Neural progenitor cell (in vitro differentiated cells): Measurements from ENCODE around the gene SLC48A1. TPM values are rescaled to one million over a fixed set of nuclear protein-coding genes. Genes with fewer than 3 reads are reported as not detected.

Experiments used
- DNase-seq: peaks from one replicate; pipeline ENCODE4 v3.0.0-alpha.2; 2016; ENCODE audit warnings: low spot score
- H2AFZ ChIP-seq: fragments of 200-600 bp; sonication (generic); replicated peaks from 2 replicates; pipeline ENCODE4 v1.6.1; 2016; ENCODE audit warnings: antibody characterized with exemption
- H3F3A ChIP-seq: fragments of 200-600 bp; sonication (generic); 2 replicates; pipeline ENCODE4 v1.6.1; 2016; ENCODE audit warnings: antibody characterized with exemption, low read depth
- H3K27ac ChIP-seq: fragments of 200-600 bp; sonication (generic); 2 replicates; pipeline ENCODE4 v1.5.1; 2016; ENCODE audit warnings: mild to moderate bottlenecking
- H3K27me3 ChIP-seq: fragments of 200-600 bp; sonication (generic); 2 replicates; pipeline ENCODE4 v1.6.1; 2016; ENCODE audit warnings: mild to moderate bottlenecking, moderate library complexity
- H3K36me3 ChIP-seq: fragments of 200-600 bp; sonication (generic); 2 replicates; pipeline ENCODE4 v1.5.1; 2016
- H3K4me1 ChIP-seq: fragments of 200-600 bp; sonication (generic); 2 replicates; pipeline ENCODE4 v1.6.1; 2016; ENCODE audit warnings: mixed run types
- H3K4me2 ChIP-seq: fragments of 200-600 bp; sonication (generic); 2 replicates; pipeline ENCODE4 v1.6.1; 2016
- H3K4me3 ChIP-seq: fragments of 200-600 bp; sonication (generic); 2 replicates; pipeline ENCODE4 v1.5.1; 2016
- H3K79me2 ChIP-seq: fragments of 200-600 bp; sonication (generic); 2 replicates; pipeline ENCODE4 v1.6.1; 2016; ENCODE audit warnings: low read depth
- H3K9ac ChIP-seq: fragments of 200-600 bp; sonication (generic); 2 replicates; pipeline ENCODE4 v1.6.1; 2016
- H3K9me3 ChIP-seq: fragments of 200-600 bp; sonication (generic); 2 replicates; pipeline ENCODE4 v1.5.1; 2016; ENCODE audit warnings: low read depth
- H4K20me1 ChIP-seq: fragments of 200-600 bp; sonication (generic); 2 replicates; pipeline ENCODE4 v1.6.1; 2016; ENCODE audit warnings: low read depth
- H3K27ac Mint-ChIP-seq: 3 replicates; pipeline ENCODE4 v1.8.0; 2021; ENCODE audit warnings: mixed read lengths
- H3K27me3 Mint-ChIP-seq: 2 replicates; pipeline ENCODE4 v1.8.0; 2022; ENCODE audit warnings: low read depth, mild to moderate bottlenecking, inconsistent platforms, moderate library complexity, mixed read lengths; ENCODE audit not compliant: insufficient read depth
- H3K36me3 Mint-ChIP-seq: 3 replicates; pipeline ENCODE4 v1.8.0; 2021; ENCODE audit warnings: mixed read lengths
- H3K4me1 Mint-ChIP-seq: 3 replicates; pipeline ENCODE4 v1.8.0; 2021; ENCODE audit warnings: mixed read lengths
- H3K4me3 Mint-ChIP-seq: 3 replicates; pipeline ENCODE4 v1.8.0; 2021; ENCODE audit warnings: mild to moderate bottlenecking, moderate library complexity, mixed read lengths
- H3K9me3 Mint-ChIP-seq: 3 replicates; pipeline ENCODE4 v1.8.0; 2020; ENCODE audit warnings: mixed read lengths
- CTCF ChIP-seq: fragments of 200-600 bp; sonication (generic); IDR thresholded peaks from 2 replicates; pipeline ENCODE4 v1.5.1; 2017; ENCODE audit warnings: antibody characterized with exemption, mild to moderate bottlenecking
- EZH2 ChIP-seq: fragments of 200-600 bp; sonication (generic); IDR thresholded peaks from 2 replicates; pipeline ENCODE4 v1.6.1; 2017; ENCODE audit warnings: antibody characterized with exemption, mild to moderate bottlenecking, moderate library complexity
- EZH2phosphoT487 ChIP-seq: fragments of 200-600 bp; sonication (generic); IDR thresholded peaks from 2 replicates; pipeline ENCODE4 v1.6.1; 2017; ENCODE audit warnings: antibody characterized with exemption
- total RNA-seq: library from RNA; depleted of rRNA; stranded (reverse); fragments of >200 nt; gene quantifications from 2 replicates; pipeline ENCODE4 v1.2.3, GENCODE V29; 2015; ENCODE audit warnings: low replicate concordance

The SLC48A1 gene
- total RNA-seq, 1 donor from 2014 or later = 8.3 TPM

DNA sequence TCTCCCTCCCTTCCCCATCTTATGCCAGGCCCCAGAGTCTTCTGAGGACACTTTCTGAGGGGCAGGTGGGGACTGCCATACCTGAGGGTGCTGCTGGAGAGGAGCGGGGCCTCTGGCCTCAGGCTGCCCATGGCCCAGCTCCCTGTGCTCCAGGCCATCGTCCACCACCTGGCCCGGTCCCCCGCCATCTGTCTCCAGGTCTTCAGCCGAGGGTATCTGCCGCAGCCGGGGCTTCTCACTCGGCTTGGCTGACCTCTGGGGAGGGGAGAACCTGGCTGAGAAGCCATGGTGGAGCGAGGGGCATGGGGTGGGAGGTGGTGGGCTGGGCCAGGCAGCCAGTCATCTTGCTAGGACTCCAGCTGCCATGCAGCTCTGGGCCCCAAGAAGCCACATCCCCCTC is 21.6 kb downstream of the SLC48A1 start:
- Histone ChIP-seq H3K9me3 (no peaks in the 10 kb centered on the region), H3F3A (peaks cover 5% of the 10 kb centered on the region), H3K36me3 (no peaks in the 10 kb centered on the region), H3K27ac (no peak overlapping the region), H2AFZ (no peak overlapping the region), H3K27me3 (no peaks in the 10 kb centered on the region), H3K79me2 (no peaks in the 10 kb centered on the region), H4K20me1 (peaks cover 4% of the 10 kb centered on the region), H3K9ac (no peak overlapping the region), H3K4me1 (peaks cover 13% of the 10 kb centered on the region), H3K4me3 (no peak overlapping the region), H3K4me2 (no peak overlapping the region)
- Mint-ChIP-seq H3K27ac (no peak overlapping the region), H3K27me3 (no peaks in the 10 kb centered on the region), H3K4me3 (no peak overlapping the region), H3K9me3 (no peaks in the 10 kb centered on the region), H3K36me3 (peaks cover 14% of the 10 kb centered on the region), H3K4me1 (peaks cover 7% of the 10 kb centered on the region)
- no peak for DNase-seq
- no peak for TF ChIP-seq CTCF
- no peak for TF ChIP-seq EZH2
- no peak for TF ChIP-seq EZH2phosphoT487

- Mint-ChIP-seq H3K4me1 (peaks cover 7% of the 10 kb centered on the region), H3K4me3 (no peak overlapping the region), H3K36me3 (peaks cover 14% of the 10 kb centered on the region), H3K9me3 (no peaks in the 10 kb centered on the region), H3K27ac (peak overlapping the region; percentile 37), H3K27me3 (no peaks in the 10 kb centered on the region)
- H3K4me3 ChIP-seq = no peak overlapping the region
- H3K9me3 ChIP-seq = no peaks in the 10 kb centered on the region
- no peak overlapping the region for H3K4me2 ChIP-seq
- H3K36me3 ChIP-seq = no peaks in the 10 kb centered on the region
- H3K9ac ChIP-seq = no peak overlapping the region
- DNase-seq = no peak
- TF ChIP-seq EZH2 = no peak
- TF ChIP-seq CTCF = no peak
- no peaks in the 10 kb centered on the region for H3K27me3 ChIP-seq
- H3F3A ChIP-seq = peaks cover 5% of the 10 kb centered on the region
- H2AFZ ChIP-seq = no peak overlapping the region
- H3K4me1 ChIP-seq = peaks cover 16% of the 10 kb centered on the region
- no peak overlapping the region for H3K27ac ChIP-seq
- peaks cover 4% of the 10 kb centered on the region for H4K20me1 ChIP-seq
- no peaks in the 10 kb centered on the region for H3K79me2 ChIP-seq
These were observed 22.2 kb downstream of the SLC48A1 start for GRCh38 chr12:47795121-47795813.

DNA sequence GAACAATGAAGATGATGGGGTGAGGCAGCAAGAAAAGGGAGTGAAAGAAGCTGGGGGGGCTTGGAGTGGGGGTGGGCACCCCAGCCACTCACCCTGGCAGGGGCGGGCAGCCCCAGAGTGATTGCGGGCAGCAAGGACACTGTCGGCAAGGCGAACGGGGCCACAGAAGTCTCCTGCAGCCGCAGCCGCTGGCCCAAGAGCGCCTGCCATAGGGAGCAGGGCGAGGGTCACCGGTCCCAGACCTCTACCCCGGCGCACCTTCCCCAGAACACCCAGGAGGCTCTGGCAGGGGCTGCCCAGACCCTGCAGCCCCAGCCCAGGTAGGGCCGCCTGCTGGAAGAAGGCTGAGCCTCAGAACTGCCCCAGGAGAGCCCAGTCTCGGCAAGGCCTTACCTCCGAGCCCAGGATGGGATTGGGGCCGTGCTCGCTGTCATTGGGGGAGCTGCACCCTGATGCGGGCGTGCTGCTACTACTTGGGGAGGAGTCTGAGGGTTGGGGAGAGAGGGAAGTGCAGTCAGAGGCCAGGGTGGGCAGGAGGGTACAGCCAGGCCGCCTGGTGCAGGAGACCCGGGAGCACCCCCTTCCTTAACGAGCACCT is 22.9 kb downstream of the SLC48A1 start:
- Mint-ChIP-seq H3K9me3 (no peaks in the 10 kb centered on the region), H3K27me3 (no peaks in the 10 kb centered on the region)
- peaks cover 5% of the 10 kb centered on the region for H3F3A ChIP-seq

More for the DNA sequence above, 22.9 kb downstream of the SLC48A1 start:
- no peak overlapping the region for H3K4me3 Mint-ChIP-seq
- peak overlapping the region; percentile 37 for H3K27ac Mint-ChIP-seq
- H3K27ac ChIP-seq = no peak overlapping the region
- no peak overlapping the region for H3K9ac ChIP-seq
- H3K4me1 Mint-ChIP-seq = peaks cover 9% of the 10 kb centered on the region
- H3K36me3 ChIP-seq = no peaks in the 10 kb centered on the region
- H2AFZ ChIP-seq = no peak overlapping the region
- no peaks in the 10 kb centered on the region for H3K9me3 ChIP-seq
- TF ChIP-seq EZH2 (no peak), CTCF (no peak), EZH2phosphoT487 (no peak)
- H3K4me3 ChIP-seq = no peak overlapping the region
- H3K4me2 ChIP-seq = no peak overlapping the region
- H4K20me1 ChIP-seq = peaks cover 4% of the 10 kb centered on the region
- H3K36me3 Mint-ChIP-seq = peaks cover 11% of the 10 kb centered on the region
- H3K4me1 ChIP-seq = peaks cover 20% of the 10 kb centered on the region
- DNase-seq = no peak
- H3K79me2 ChIP-seq = no peaks in the 10 kb centered on the region
- no peaks in the 10 kb centered on the region for H3K27me3 ChIP-seq
